ENCODE results near the gene SLC26A2. TPM values are rescaled to one million over a fixed set of nuclear protein-coding genes. Genes with fewer than 3 reads are reported as not detected.

Gene SLC26A2
- total RNA-seq, 1 experiment from 2014 or later = 43.9 TPM

- Mint-ChIP-seq H3K4me3 (ENCODE audit: unreplicated experiment) (no peak overlapping the region), H3K27me3 (ENCODE audit: insufficient read depth, unreplicated experiment) (no peaks in the 10 kb centered on the region), H3K27ac (ENCODE audit: unreplicated experiment) (no peak overlapping the region), H3K9me3 (ENCODE audit: unreplicated experiment) (no peaks in the 10 kb centered on the region), H3K36me3 (ENCODE audit: insufficient read depth, unreplicated experiment) (peaks cover 17% of the 10 kb centered on the region), H3K4me1 (ENCODE audit: low read depth, unreplicated experiment) (peaks cover 18% of the 10 kb centered on the region)
- no peak for DNase-seq
- Histone ChIP-seq H3K9me3 (no peaks in the 10 kb centered on the region), H3K27me3 (replicated peaks; ENCODE audit: control insufficient read depth, insufficient read depth, low read length) (no peaks in the 10 kb centered on the region), H3K4me3 (ENCODE audit: low read depth, low read length) (no peak overlapping the region), H3K36me3 (ENCODE audit: control insufficient read depth, insufficient read depth, low read length) (no peaks in the 10 kb centered on the region; the same call in 1 of the 2 replicates), H3K4me1 (peaks cover 26% of the 10 kb centered on the region)
- intact Hi-C loops (cut with micrococcal nuclease; ENCODE audit: unreplicated experiment) = no loop called here
- POLR2A ChIA-PET = no interaction called here
- no TSS peak for BruUV-seq (replicated peaks)
- CTCF ChIA-PET = no interaction called here
- TF ChIP-seq CTCF (IDR thresholded peaks at IDR 0.05; ENCODE audit: insufficient read depth in 1 of 2, low read depth in 1 of 2, low read length in 1 of 2, severe bottlenecking in 1 of 2, unreplicated experiment in 1 of 2) = no peak
These were observed 3.9 kb upstream of the SLC26A2 start for GRCh38 chr5:149956685-149957084.

DNA sequence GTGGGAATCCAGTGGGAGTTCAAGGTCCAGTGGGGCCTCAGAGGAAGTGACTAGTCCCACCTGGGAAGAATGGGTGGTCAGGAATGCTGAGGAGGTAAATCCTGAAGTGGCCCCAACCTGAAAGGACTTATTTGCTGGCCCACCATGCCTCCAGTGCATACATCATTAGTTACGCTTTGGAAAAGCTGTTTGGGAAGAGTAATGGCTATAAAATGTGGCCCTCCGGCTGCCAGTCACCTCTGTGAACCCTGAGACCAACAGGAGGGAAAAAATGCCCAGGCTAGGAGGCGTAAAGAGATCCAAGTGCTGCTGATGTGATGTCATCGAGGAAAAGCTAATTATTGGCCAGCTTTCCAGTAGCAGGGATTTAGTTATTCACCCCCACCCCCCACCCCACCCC, 2.7 kb upstream of the SLC26A2 start:
- Histone ChIP-seq H3K36me3 (ENCODE audit: control insufficient read depth, insufficient read depth, low read length) (peaks cover 3% of the 10 kb centered on the region), H3K27me3 (replicated peaks; ENCODE audit: control insufficient read depth, insufficient read depth, low read length) (no peaks in the 10 kb centered on the region), H3K4me3 (ENCODE audit: low read depth, low read length) (no peak overlapping the region), H3K9me3 (no peaks in the 10 kb centered on the region), H3K4me1 (peaks cover 25% of the 10 kb centered on the region)
- intact Hi-C loops (cut with micrococcal nuclease; ENCODE audit: unreplicated experiment) = no loop called here
- no TSS peak for BruUV-seq (replicated peaks)
- ChIA-PET CTCF (interaction anchor here (0.6 to 5.0 kb wide), 6 partner anchors 9 to 225 kb away, joined by 3 to 37 read pairs (median 4); no protein-coding TSS in a partner anchor), POLR2A (interaction anchor here (1.6 kb wide), 1 partner anchor 22 kb away, joined by 4 read pairs; no protein-coding TSS in a partner anchor)
- no peaks in the 10 kb centered on the region for H3K27me3 Mint-ChIP-seq (ENCODE audit: insufficient read depth, unreplicated experiment)
- H3K4me3 Mint-ChIP-seq (ENCODE audit: unreplicated experiment) = no peak overlapping the region
- H3K9me3 Mint-ChIP-seq (ENCODE audit: unreplicated experiment) = no peaks in the 10 kb centered on the region
- H3K27ac Mint-ChIP-seq (ENCODE audit: unreplicated experiment) = no peak overlapping the region
- peak in 1 of 2 experiments; percentile 66 for DNase-seq
- H3K4me1 Mint-ChIP-seq (ENCODE audit: low read depth, unreplicated experiment) = peaks cover 30% of the 10 kb centered on the region
- H3K36me3 Mint-ChIP-seq (ENCODE audit: insufficient read depth, unreplicated experiment) = peaks cover 17% of the 10 kb centered on the region
- no peak for TF ChIP-seq CTCF (IDR thresholded peaks at IDR 0.05; ENCODE audit: insufficient read depth in 1 of 2, low read depth in 1 of 2, low read length in 1 of 2, severe bottlenecking in 1 of 2, unreplicated experiment in 1 of 2)

- DNase-seq = peak; percentile 47 to 63
- H3K4me1 Mint-ChIP-seq (ENCODE audit: low read depth, unreplicated experiment) = peaks cover 32% of the 10 kb centered on the region
- peaks cover 25% of the 10 kb centered on the region for H3K4me1 ChIP-seq
- TF ChIP-seq CTCF (IDR thresholded peaks at IDR 0.05; ENCODE audit: insufficient read depth in 1 of 2, low read depth in 1 of 2, low read length in 1 of 2, severe bottlenecking in 1 of 2, unreplicated experiment in 1 of 2) = peak; percentile 49 to 56
- H3K27me3 Mint-ChIP-seq (ENCODE audit: insufficient read depth, unreplicated experiment) = no peaks in the 10 kb centered on the region
- ChIA-PET CTCF (interaction anchor here (0.7 to 5.0 kb wide), 17 partner anchors 8 to 602 kb away, joined by 3 to 39 read pairs (median 6); partner anchors contain the start of genes PCYOX1L and PPARGC1B), POLR2A (interaction anchor here (0.6 to 1.6 kb wide), 15 partner anchors 8 to 678 kb away, joined by 3 to 9 read pairs (median 4); partner anchors contain the start of genes HMGXB3 and TIGD6)
- H3K4me3 ChIP-seq (ENCODE audit: low read depth, low read length) = peak overlapping the region; percentile 50
- peaks cover 3% of the 10 kb centered on the region for H3K36me3 ChIP-seq (ENCODE audit: control insufficient read depth, insufficient read depth, low read length)
- no peaks in the 10 kb centered on the region for H3K27me3 ChIP-seq (replicated peaks; ENCODE audit: control insufficient read depth, insufficient read depth, low read length)
- H3K9me3 Mint-ChIP-seq (ENCODE audit: unreplicated experiment) = no peaks in the 10 kb centered on the region
- intact Hi-C loops (cut with micrococcal nuclease; ENCODE audit: unreplicated experiment) = loop anchor here (1.0 to 10.0 kb wide), 5 partner anchors 17 to 325 kb away; no protein-coding TSS in a partner anchor
- H3K27ac Mint-ChIP-seq (ENCODE audit: unreplicated experiment) = peak overlapping the region; percentile 96
- no peaks in the 10 kb centered on the region for H3K9me3 ChIP-seq
- BruUV-seq (replicated peaks) = TSS peak; percentile 97
- H3K36me3 Mint-ChIP-seq (ENCODE audit: insufficient read depth, unreplicated experiment) = peaks cover 22% of the 10 kb centered on the region
- H3K4me3 Mint-ChIP-seq (ENCODE audit: unreplicated experiment) = peak overlapping the region; percentile 90
These were observed 937 bp upstream of the SLC26A2 start for GRCh38 chr5:149959406-149960236.

Data from Caco-2 (cell line).